DOHH2 (cell line): ENCODE measurements around the gene BNIP5.

Experiments
- CTCF ChIP-seq: fragments of 200-600 bp; sonication (generic); IDR thresholded peaks from one replicate; pipeline ENCODE4 v1.5.1; 2014; ENCODE audit warnings: antibody characterized with exemption, mild to moderate bottlenecking, low read depth, low read length; ENCODE audit not compliant: poor library complexity, severe bottlenecking
- EZH2phosphoT487 ChIP-seq: fragments of 200-600 bp; sonication (generic); IDR thresholded peaks from 2 replicates; pipeline ENCODE4 v1.6.1; 2017; ENCODE audit warnings: borderline replicate concordance, mild to moderate bottlenecking, antibody characterized with exemption, low read length, moderate library complexity, mixed read lengths

DNA sequence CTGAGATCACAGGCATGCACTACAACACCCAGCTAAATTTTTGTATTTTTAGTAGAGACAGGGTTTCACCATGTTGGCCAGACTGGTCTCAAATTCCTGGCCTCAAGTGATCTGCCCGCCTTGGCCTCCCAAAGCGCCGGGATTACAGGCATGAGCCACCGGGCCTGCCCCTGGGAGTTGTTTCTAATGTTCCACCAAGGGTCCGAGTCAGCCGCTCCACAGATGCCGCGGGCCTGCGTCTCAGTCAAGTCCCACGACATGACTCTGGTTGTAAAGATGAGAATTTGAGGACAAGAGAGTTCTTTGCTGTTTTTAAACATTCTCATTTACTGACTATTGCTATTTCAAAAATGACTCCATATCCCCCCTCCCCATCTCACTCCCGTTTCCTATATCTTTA, 30.8 kb downstream of the BNIP5 start:
- TF ChIP-seq CTCF = no peak
- no peak for TF ChIP-seq EZH2phosphoT487
